OCI-LY1 (cell line): ENCODE data around the gene GOLGA6L24.
"Not testable (repeated sequence)": the region's sequence is repeated elsewhere in the genome, so short reads cannot be mapped to it uniquely, and the experiment has no call there.

Source experiments
- CTCF ChIP-seq: fragments of 200-600 bp; sonication (generic), shearing (Covaris generic); IDR thresholded peaks from 2 replicates; pipeline ENCODE4 v1.5.1; 2017; ENCODE audit warnings: mild to moderate bottlenecking, antibody characterized with exemption, low read length, moderate library complexity, mixed read lengths
- EZH2 ChIP-seq: fragments of 200-600 bp; sonication (generic), shearing (Covaris generic); IDR thresholded peaks from 2 replicates; pipeline ENCODE4 v1.8.0; 2017; ENCODE audit warnings: borderline replicate concordance, mixed run types, mild to moderate bottlenecking, antibody characterized with exemption, low read length, moderate library complexity, mixed read lengths

GRCh38 chr15:28321358-28322078 lies 36.4 kb downstream of the GOLGA6L24 start:
- TF ChIP-seq CTCF, EZH2: not testable (repeated sequence)
